GM18873 (cell line): ENCODE measurements around the gene FRK.
A peak's percentile ranks its signal among the peaks of the same experiment; 100 is the strongest.
"Not testable (repeated sequence)": the region's sequence is repeated elsewhere in the genome, so short reads cannot be mapped to it uniquely, and the experiment has no call there.

Experiments
- ATAC-seq: cut with Tn5 transposase; IDR thresholded peaks from one replicate; pipeline ENCODE4 v1.9.1; 2021; ENCODE audit warnings: mild to moderate bottlenecking, moderate library complexity, moderate number of reproducible peaks; ENCODE audit not compliant: unreplicated experiment, low FRiP score

Gene FRK

GRCh38 chr6:115896538-115897129 is 164.1 kb downstream of the FRK start:
- no peak for ATAC-seq

GRCh38 chr6:115894426-115894992 is 166.2 kb downstream of the FRK start:
- ATAC-seq: no peak

GRCh38 chr6:115891750-115892149 is 168.9 kb downstream of the FRK start:
- ATAC-seq: no peak

GRCh38 chr6:115891111-115891669 is 169.5 kb downstream of the FRK start:
- peak; percentile 99 for ATAC-seq

DNA sequence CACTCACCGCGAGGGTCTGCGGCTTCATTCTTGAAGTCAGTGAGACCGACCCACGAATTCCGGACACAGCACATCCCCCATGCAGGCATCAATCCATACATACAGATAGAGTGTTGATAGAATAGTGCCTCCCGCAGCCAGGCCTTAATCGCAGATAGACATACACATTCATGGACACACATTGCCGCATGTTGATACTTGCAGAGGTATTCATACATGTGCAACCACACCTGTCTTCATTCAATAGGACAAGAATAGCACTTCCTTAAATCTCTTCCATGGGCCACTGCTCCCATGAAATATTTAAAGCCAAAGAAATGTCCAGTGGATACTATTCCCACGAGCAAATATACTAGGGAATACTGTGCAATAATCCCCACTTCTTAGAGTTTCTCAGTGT is 170.5 kb downstream of the FRK start:
- no peak for ATAC-seq

GRCh38 chr6:115888687-115889470 is 171.8 kb downstream of the FRK start:
- ATAC-seq: not testable (repeated sequence)

DNA sequence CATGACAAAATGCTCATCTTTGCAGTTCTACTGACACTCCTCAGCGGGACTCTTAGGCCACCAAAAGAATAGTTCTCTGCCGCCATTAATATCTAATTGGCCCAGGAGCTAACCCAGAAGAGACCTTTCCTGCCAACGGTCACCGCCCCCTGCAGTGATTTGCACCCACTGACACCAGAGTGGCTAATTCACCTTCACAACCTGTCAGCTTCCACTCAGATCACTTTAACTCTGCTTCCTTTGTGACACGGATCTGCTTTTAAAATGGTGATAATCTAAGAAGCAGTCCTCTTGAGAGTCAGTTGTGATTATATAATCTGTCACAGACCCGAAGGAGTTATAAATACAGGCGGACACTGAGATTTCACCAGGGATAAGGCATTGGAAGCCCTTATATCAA is 172.8 kb downstream of the FRK start:
- ATAC-seq: no peak

GRCh38 chr6:115885636-115886366 is 174.9 kb downstream of the FRK start:
- ATAC-seq: peak; percentile 45

GRCh38 chr6:115882771-115883170 is 177.9 kb downstream of the FRK start:
- ATAC-seq: no peak

GRCh38 chr6:115882174-115882573 is 178.5 kb downstream of the FRK start:
- ATAC-seq: no peak
